B cell (primary cell): ENCODE data around the gene PARD3.

ENCODE experiments used
- EZH2 ChIP-seq: IDR thresholded peaks from 2 replicates; pipeline ENCODE4 v1.6.1; 2012; ENCODE audit warnings: borderline replicate concordance, low read depth, mild to moderate bottlenecking, moderate library complexity, low read length; ENCODE audit not compliant: insufficient read depth, poor library complexity, severe bottlenecking
- TF ChIP-seq, protein P1 (sequence below): fragments of 200-600 bp; IDR thresholded peaks from one replicate; pipeline ENCODE4 v1.8.0; 2022; ENCODE audit warnings: antibody characterized with exemption, mild to moderate bottlenecking

DNA sequence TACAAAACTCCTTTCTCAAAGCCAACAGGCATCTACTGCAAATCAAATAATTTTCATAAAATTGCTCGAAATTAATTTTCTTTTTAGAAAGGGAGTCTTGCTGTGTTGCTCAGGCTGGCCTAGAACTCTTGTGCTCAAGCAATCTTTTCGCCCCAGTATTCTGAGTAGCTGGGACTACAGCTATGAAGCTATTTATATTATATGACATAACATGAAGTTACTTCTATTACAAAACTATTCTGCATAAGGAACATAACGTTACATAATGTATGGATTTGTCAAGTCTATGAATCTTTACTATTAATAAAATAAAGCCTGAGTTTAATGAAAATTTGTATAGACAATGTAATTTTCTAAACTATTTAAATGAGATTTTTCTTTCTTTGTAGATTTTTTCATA lies 415.0 kb downstream of the PARD3 start:
- no peak for TF ChIP-seq EZH2
- TF ChIP-seq, protein P1, sequence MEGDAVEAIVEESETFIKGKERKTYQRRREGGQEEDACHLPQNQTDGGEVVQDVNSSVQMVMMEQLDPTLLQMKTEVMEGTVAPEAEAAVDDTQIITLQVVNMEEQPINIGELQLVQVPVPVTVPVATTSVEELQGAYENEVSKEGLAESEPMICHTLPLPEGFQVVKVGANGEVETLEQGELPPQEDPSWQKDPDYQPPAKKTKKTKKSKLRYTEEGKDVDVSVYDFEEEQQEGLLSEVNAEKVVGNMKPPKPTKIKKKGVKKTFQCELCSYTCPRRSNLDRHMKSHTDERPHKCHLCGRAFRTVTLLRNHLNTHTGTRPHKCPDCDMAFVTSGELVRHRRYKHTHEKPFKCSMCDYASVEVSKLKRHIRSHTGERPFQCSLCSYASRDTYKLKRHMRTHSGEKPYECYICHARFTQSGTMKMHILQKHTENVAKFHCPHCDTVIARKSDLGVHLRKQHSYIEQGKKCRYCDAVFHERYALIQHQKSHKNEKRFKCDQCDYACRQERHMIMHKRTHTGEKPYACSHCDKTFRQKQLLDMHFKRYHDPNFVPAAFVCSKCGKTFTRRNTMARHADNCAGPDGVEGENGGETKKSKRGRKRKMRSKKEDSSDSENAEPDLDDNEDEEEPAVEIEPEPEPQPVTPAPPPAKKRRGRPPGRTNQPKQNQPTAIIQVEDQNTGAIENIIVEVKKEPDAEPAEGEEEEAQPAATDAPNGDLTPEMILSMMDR: no peak
